C4-2B (cell line): ENCODE measurements around the gene RHOA.
"Not testable (repeated sequence)": the region's sequence is repeated elsewhere in the genome, so short reads cannot be mapped to it uniquely, and the experiment has no call there.

Experiments used
- H3K27ac ChIP-seq: fragments of 450-650 bp; 2 replicates; pipeline ENCODE4 v1.5.1; 2017
- ZFX ChIP-seq: fragments of 450-650 bp; IDR thresholded peaks from 2 replicates; pipeline ENCODE4 v1.6.1; 2017
- TF ChIP-seq, protein P1 (sequence below): fragments of 450-650 bp; conservative IDR thresholded peaks from 2 replicates; pipeline ENCODE4 v1.5.1; 2017; ENCODE audit warnings: mild to moderate bottlenecking

Gene RHOA

DNA sequence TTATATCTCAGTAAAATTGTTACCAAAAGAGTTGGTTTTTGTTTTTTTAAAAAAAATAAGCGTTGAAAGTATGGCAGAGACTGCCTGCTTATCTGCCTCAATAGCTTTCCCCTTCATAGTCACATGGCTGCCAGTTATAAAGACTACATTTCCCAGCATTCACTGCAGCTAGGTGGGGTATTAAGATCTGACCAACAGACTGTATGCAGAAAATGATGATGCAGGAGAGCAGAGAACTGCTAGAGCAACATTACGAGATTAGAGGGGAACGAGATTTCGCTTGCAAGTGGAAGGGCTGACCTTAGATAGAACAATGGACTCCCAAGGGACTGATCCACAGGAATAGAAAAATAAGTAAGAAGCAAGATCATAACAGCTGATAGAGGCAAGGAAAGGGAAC, 14.3 kb downstream of the RHOA start:
- no peak overlapping the region for H3K27ac ChIP-seq
- TF ChIP-seq, protein P1, sequence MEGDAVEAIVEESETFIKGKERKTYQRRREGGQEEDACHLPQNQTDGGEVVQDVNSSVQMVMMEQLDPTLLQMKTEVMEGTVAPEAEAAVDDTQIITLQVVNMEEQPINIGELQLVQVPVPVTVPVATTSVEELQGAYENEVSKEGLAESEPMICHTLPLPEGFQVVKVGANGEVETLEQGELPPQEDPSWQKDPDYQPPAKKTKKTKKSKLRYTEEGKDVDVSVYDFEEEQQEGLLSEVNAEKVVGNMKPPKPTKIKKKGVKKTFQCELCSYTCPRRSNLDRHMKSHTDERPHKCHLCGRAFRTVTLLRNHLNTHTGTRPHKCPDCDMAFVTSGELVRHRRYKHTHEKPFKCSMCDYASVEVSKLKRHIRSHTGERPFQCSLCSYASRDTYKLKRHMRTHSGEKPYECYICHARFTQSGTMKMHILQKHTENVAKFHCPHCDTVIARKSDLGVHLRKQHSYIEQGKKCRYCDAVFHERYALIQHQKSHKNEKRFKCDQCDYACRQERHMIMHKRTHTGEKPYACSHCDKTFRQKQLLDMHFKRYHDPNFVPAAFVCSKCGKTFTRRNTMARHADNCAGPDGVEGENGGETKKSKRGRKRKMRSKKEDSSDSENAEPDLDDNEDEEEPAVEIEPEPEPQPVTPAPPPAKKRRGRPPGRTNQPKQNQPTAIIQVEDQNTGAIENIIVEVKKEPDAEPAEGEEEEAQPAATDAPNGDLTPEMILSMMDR: no peak

DNA sequence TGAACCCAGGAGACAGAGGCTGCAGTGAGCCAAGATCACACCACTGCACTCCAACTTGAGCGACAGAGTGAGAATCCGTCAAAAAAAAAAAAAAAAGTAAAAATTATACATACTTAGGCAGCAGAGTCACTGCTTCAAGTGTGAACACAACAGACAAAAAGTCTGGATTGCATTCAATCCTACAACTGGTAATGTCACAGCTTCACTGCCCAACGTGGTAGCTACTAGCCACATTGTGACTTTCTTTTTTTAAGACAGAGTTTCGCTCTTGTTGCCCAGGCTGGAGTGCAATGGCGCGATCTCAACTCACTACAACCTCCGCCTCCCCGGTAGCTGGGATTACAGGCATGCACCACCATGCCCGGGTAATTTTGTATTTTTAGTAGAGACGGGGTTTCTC, 20.5 kb downstream of the RHOA start:
- H3K27ac ChIP-seq: not testable (repeated sequence)

DNA sequence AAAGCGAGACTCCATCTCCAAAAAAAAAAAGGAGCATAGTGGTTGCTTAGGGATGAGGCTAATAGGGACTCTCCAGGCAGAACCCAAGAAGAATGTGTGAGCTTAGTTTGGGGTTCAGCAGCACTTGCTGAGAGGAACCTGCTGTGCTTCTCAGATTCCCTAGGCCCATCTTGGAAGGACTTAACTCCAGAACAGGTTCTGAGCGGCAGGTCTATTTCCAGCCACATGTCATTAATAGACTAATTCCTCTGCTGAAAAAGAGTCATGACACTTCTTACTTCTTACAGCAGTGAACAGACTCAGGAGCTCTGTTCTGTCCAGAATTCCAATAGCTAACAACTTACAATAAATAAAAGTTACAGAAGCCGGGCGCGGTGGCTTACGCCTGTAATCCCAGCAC, 22.5 kb downstream of the RHOA start:
- TF ChIP-seq ZFX: no peak
- TF ChIP-seq, protein P1: no peak
- no peak overlapping the region for H3K27ac ChIP-seq

DNA sequence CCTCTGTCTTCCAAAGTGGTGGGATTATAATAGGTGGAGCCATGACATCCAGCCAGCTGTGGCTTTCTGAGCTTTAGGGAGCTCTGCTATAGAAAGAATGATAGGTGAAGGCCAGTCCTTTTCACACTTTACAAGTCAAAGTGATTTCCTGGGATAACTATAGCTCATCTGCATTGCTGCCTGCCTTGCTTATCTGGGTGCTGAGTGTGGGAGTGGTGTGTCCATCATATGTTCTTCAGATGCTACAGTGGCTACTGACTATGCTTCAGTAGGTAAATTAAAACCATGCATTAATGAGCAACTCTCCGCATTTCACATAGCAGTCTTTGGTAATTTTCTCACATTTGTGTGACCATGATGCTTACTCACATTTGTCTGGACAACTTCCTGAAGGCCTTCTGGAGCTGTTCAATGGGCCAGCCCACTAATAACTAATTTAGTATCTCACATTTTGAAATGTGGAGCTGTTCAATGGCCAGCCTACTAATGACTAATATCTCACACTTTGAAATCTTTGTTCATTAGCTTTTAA, 23.4 kb downstream of the RHOA start:
- TF ChIP-seq, protein P1: no peak
- TF ChIP-seq ZFX: no peak
- no peak overlapping the region for H3K27ac ChIP-seq

DNA sequence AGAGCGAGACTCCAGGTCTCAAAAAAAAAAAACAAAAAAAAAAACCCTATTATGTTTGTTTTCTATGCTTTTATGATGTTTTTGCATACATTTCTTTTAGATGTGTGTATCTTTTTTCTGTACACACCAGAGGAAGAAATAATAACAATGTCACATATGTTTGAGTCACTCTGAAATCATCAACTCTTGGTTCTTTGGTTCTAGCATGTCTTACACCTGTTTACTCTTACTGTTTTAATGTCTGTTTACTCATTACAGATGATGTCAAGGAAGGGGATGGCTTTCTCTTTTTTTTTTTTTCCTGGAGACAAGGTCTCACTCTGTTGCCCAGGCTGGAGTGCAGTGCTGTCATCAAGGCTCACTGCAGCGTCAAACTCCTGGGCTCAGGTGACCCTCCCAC, 24.1 kb downstream of the RHOA start:
- no peak for TF ChIP-seq ZFX
- TF ChIP-seq, protein P1: no peak
- no peak overlapping the region for H3K27ac ChIP-seq

DNA sequence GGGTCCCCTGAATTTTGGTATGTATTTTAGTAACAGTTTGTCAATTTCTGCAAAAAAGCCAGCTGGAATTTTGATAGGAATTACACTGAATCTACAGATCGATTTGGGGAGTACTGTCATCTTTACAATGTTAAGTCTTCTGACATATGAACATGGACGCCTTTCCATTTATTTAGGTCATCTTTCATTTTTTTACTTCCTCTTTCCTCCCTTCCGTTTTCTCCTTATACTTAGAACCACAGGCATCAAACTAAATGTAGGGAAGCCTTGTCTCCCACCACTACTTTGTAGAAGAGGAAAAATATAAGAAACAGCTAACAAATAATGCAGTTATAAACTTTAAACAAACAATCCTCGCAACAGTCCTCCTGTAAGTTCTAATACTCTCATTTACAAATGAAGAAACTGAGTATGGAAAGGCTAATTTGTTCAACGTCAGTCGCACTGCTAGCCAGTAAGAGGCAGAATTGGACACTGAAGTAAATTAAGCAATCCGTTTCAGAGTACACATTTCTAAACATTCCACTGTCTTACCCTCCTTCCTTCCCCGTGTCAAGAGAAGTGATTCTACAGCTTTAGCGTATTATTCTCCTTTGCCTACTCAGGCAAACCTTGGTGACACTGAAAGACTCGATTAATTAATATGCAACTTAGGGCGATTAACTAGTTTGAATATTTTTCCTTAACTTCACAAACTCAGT, 25.6 kb downstream of the RHOA start:
- no peak overlapping the region for H3K27ac ChIP-seq
- no peak for TF ChIP-seq ZFX
- TF ChIP-seq, protein P1: no peak

DNA sequence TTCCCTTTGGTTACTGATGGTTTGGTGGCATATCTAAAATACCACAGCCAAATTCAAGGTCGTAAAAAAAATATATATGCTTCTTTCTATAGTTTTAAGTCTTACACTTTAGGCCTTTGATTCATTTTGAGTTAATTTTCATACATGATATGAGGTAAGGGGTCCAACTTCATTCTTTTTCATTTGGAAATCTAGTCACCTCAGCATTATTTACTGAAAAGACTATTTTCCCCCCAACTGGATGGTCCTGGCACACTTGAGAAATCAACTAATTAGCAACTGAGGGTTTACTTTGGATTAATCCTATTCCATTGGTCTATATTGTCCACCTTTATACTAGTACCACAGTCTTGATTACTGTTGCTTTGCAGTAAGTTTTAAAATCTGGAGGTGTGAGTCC, 26.2 kb downstream of the RHOA start:
- TF ChIP-seq, protein P1: no peak
- no peak for TF ChIP-seq ZFX
- no peak overlapping the region for H3K27ac ChIP-seq

DNA sequence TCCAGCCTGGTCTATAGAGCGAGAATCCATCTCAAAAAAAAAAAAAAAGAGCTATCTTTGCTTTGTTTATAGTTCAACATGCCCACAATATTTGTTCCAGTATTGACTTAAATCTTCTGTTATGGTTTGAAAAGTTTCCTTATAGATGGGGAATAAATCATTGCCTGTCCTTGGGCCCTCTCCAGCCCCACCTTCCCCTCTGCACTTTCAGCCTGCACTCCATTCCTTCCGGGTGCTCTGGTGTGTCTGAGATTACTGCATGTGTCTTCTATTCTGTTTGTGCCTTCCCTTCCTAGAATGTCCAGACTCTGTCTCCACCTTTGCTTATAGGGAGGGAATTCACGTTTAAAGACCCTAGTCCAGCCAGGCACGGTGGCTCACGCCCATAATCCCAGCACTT, 28.4 kb downstream of the RHOA start:
- no peak for TF ChIP-seq ZFX
- TF ChIP-seq, protein P1: no peak
- no peak overlapping the region for H3K27ac ChIP-seq
